Skeletal muscle tissue (tissue), 4 donors: ENCODE measurements around the gene ARHGEF7. TPM values are rescaled to one million over a fixed set of nuclear protein-coding genes. Genes with fewer than 3 reads are reported as not detected.

Source experiments
- H3K27ac ChIP-seq: one replicate; pipeline ENCODE4 v1.7.0; 2013; ENCODE audit warnings: mild to moderate bottlenecking, low read depth, low read length, inconsistent platforms
- H3K27me3 ChIP-seq, 3 donors: one replicate each; pipeline ENCODE4 v1.7.0; 2013; ENCODE audit warnings: low read length in 3 of 3; ENCODE audit not compliant: control insufficient read depth in 3 of 3, insufficient read depth in 3 of 3
- H3K36me3 ChIP-seq, 3 donors: one replicate each; pipeline ENCODE4 v1.7.0; 2013; ENCODE audit warnings: low read length in 3 of 3; ENCODE audit not compliant: control insufficient read depth in 3 of 3, insufficient read depth in 3 of 3
- H3K4me1 ChIP-seq, 3 donors: one replicate each; pipeline ENCODE4 v1.7.0; 2013; ENCODE audit warnings: low read length in 3 of 3, mild to moderate bottlenecking in 3 of 3; ENCODE audit not compliant: control insufficient read depth in 3 of 3, insufficient read depth in 3 of 3
- H3K4me3 ChIP-seq, 3 donors: one replicate each; pipeline ENCODE4 v1.7.0; 2013; ENCODE audit warnings: low read length in 3 of 3
- H3K9ac ChIP-seq, 3 donors: one replicate each; pipeline ENCODE4 v1.7.0; 2013; ENCODE audit warnings: low read length in 3 of 3, mild to moderate bottlenecking in 3 of 3, moderate library complexity in 2 of 3, low read depth in 1 of 3
- H3K9me3 ChIP-seq, 3 donors: one replicate each; pipeline ENCODE4 v1.7.0; 2013; ENCODE audit warnings: low read length in 3 of 3; ENCODE audit not compliant: control insufficient read depth in 3 of 3
- total RNA-seq: library from RNA; depleted of rRNA; stranded (reverse); fragments of >200 nt; gene quantifications from one replicate; pipeline ENCODE4 v1.2.3, GENCODE V29; 2014
- donor health status: Osteomylitis.

Gene ARHGEF7
- total RNA-seq, 1 donor from 2014 or later: 99.7 TPM

- no peaks in the 10 kb centered on the region for H3K9me3 ChIP-seq
- peaks cover 23 to 39% (median 31%) of the 10 kb centered on the region in 3 donors for H3K4me1 ChIP-seq
- H3K27ac ChIP-seq: peak overlapping the region; percentile 53
- H3K36me3 ChIP-seq: no peaks in the 10 kb centered on the region
- peak overlapping the region in 2 of 3 donors; percentile 1 to 14 for H3K4me3 ChIP-seq
- no peaks in the 10 kb centered on the region for H3K27me3 ChIP-seq
- peak overlapping the region in 1 of 3 donors; percentile 46 for H3K9ac ChIP-seq
These were observed 30.4 kb downstream of the ARHGEF7 start for GRCh38 chr13:111145506-111145905.

- Histone ChIP-seq H3K4me1 (peaks cover 14 to 40% (median 24%) of the 10 kb centered on the region in 3 donors), H3K4me3 (peak overlapping the region; percentile 86 to 94 (median 92)), H3K27ac (peak overlapping the region; percentile 99), H3K9me3 (no peaks in the 10 kb centered on the region), H3K27me3 (no peaks in the 10 kb centered on the region), H3K9ac (peak overlapping the region; percentile 95 to 98 (median 98)), H3K36me3 (no peaks in the 10 kb centered on the region)
These were observed 37.7 kb downstream of the ARHGEF7 start for GRCh38 chr13:111152844-111153243.

GRCh38 chr13:111153279-111153976 is 38.3 kb downstream of the ARHGEF7 start:
- Histone ChIP-seq H3K27ac (peak overlapping the region; percentile 99), H3K4me1 (peaks cover 18 to 43% (median 27%) of the 10 kb centered on the region in 3 donors)

GRCh38 chr13:111153977-111154332 is 38.8 kb downstream of the ARHGEF7 start:
- Histone ChIP-seq H3K36me3 (no peaks in the 10 kb centered on the region), H3K4me1 (peaks cover 18 to 45% (median 31%) of the 10 kb centered on the region in 3 donors), H3K4me3 (peak overlapping the region; percentile 86 to 94 (median 92)), H3K9me3 (no peaks in the 10 kb centered on the region), H3K27me3 (no peaks in the 10 kb centered on the region), H3K9ac (peak overlapping the region; percentile 95 to 98 (median 98)), H3K27ac (peak overlapping the region; percentile 99)

More at GRCh38 chr13:111153279-111153976, 38.3 kb downstream of the ARHGEF7 start:
- peak overlapping the region; percentile 86 to 94 (median 92) for H3K4me3 ChIP-seq
- no peaks in the 10 kb centered on the region for H3K36me3 ChIP-seq
- no peaks in the 10 kb centered on the region for H3K27me3 ChIP-seq
- H3K9me3 ChIP-seq: no peaks in the 10 kb centered on the region
- peak overlapping the region; percentile 95 to 98 (median 98) for H3K9ac ChIP-seq

- Histone ChIP-seq H3K9me3 (no peaks in the 10 kb centered on the region), H3K27ac (no peak overlapping the region), H3K4me3 (no peak overlapping the region), H3K36me3 (peaks cover 0 to 4% (median 0%) of the 10 kb centered on the region in 3 donors), H3K4me1 (peaks cover 26 to 61% (median 41%) of the 10 kb centered on the region in 3 donors), H3K27me3 (no peaks in the 10 kb centered on the region), H3K9ac (peak overlapping the region in 2 of 3 donors; percentile 17 to 46)
These were observed 41.3 kb downstream of the ARHGEF7 start for GRCh38 chr13:111156421-111156820.

- Histone ChIP-seq H3K36me3 (peaks cover 0 to 4% (median 0%) of the 10 kb centered on the region in 3 donors), H3K4me3 (no peak overlapping the region), H3K27me3 (no peaks in the 10 kb centered on the region), H3K4me1 (peaks cover 32 to 63% (median 42%) of the 10 kb centered on the region in 3 donors), H3K9ac (no peak overlapping the region), H3K9me3 (no peaks in the 10 kb centered on the region), H3K27ac (no peak overlapping the region)
These were observed 43.2 kb downstream of the ARHGEF7 start for GRCh38 chr13:111158136-111158805.

- H3K4me3 ChIP-seq: no peak overlapping the region
- H3K9me3 ChIP-seq: no peaks in the 10 kb centered on the region
- H3K27me3 ChIP-seq: no peaks in the 10 kb centered on the region
- H3K36me3 ChIP-seq: peaks cover 0 to 4% (median 3%) of the 10 kb centered on the region in 3 donors
- no peak overlapping the region for H3K9ac ChIP-seq
- H3K4me1 ChIP-seq: peaks cover 39 to 64% (median 45%) of the 10 kb centered on the region in 3 donors
- no peak overlapping the region for H3K27ac ChIP-seq
These were observed 44.5 kb downstream of the ARHGEF7 start for GRCh38 chr13:111159362-111160320.

GRCh38 chr13:111160648-111161047 is 45.5 kb downstream of the ARHGEF7 start:
- Histone ChIP-seq H3K27me3 (no peaks in the 10 kb centered on the region), H3K9ac (no peak overlapping the region), H3K4me1 (peaks cover 42 to 66% (median 49%) of the 10 kb centered on the region in 3 donors), H3K36me3 (peaks cover 0 to 4% (median 3%) of the 10 kb centered on the region in 3 donors), H3K9me3 (no peaks in the 10 kb centered on the region), H3K4me3 (no peak overlapping the region), H3K27ac (no peak overlapping the region)
